AG09319 (cell line): Measurements from ENCODE around the gene CDK8.

Source experiments
- DNase-seq: peaks from one replicate; pipeline ENCODE4 v3.0.0-alpha.2; 2010; ENCODE audit warnings: low read depth; ENCODE audit errors: extremely low read depth
- TF ChIP-seq, protein P1 (sequence below): IDR thresholded peaks from 2 replicates; pipeline ENCODE4 v1.5.1; 2011; ENCODE audit warnings: low read depth, mild to moderate bottlenecking, inconsistent platforms, low read length, moderate library complexity

CDK8 gene

DNA sequence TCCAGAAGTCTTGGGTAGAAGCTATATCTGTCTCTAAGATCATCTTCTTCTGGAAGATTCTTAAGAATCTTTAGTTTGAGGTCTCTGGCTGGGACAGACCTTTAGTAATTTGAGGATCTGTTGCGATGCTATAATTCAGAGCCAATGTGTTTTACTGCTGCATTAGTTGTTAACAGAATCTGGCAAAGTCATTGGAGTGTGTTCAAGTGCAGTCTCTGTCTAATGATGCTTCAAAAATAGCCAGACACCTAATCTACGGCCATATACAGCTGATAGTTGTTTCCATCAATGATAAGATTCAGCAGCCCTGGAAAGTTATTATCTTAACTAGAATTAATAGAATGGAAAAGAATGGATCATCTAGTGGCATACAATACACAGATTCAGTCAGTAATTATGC lies 72.6 kb downstream of the CDK8 start:
- TF ChIP-seq, protein P1, sequence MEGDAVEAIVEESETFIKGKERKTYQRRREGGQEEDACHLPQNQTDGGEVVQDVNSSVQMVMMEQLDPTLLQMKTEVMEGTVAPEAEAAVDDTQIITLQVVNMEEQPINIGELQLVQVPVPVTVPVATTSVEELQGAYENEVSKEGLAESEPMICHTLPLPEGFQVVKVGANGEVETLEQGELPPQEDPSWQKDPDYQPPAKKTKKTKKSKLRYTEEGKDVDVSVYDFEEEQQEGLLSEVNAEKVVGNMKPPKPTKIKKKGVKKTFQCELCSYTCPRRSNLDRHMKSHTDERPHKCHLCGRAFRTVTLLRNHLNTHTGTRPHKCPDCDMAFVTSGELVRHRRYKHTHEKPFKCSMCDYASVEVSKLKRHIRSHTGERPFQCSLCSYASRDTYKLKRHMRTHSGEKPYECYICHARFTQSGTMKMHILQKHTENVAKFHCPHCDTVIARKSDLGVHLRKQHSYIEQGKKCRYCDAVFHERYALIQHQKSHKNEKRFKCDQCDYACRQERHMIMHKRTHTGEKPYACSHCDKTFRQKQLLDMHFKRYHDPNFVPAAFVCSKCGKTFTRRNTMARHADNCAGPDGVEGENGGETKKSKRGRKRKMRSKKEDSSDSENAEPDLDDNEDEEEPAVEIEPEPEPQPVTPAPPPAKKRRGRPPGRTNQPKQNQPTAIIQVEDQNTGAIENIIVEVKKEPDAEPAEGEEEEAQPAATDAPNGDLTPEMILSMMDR, result no peak
- DNase-seq, result no peak

DNA sequence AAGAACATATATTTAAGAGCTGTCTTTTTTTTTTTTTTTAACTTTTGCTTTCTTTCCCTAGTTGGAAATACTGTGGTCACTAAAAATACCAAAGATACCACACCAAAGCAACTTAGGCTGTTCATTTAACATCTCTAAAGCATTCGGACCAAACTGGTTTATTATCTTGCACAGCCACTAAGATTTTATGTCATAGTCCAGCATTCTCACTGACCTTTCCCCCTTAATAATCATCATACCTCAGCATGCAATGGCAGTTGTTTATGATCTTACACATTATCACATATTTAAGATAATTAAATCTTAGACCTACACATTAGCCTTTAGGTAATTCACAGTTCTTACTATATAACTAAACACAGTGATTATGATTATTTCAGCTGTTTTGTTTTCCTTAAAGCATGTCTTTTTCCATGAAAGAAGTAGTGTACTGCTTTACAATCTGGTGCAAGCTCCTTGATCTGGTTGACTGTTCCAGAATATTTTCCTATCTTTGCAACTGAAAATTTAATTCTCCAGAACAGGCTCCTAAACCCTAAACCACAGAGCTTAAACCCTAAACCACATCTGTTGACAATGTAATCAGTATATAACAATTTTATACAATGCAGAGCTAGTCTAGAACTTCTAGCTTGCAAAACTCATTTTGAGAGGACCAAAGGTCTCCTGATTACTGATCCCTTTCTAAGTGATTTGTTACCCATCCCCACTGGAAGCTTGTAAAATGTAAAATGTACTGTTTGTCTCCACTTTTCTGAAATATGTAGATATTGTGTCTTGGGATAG lies 74.2 kb downstream of the CDK8 start:
- TF ChIP-seq, protein P1, result no peak

DNA sequence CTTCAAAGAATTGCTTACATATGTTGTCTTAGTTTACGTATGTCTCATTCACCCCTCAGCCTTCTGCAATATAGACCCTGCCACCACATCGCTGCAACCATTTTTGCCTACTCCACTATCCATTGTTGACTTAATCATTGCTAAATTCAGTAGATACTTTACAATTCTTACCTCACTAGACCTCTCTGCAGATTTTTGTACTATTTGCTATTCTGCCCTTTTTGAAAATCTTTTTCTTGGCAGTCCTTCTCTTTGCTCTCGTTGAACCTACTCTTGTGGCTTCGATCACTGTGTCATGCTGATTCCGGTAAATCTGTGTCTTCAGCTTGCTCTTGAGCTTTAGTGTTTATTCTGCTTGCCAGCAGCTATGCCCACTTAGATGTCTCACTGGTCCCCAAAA lies 81.2 kb downstream of the CDK8 start:
- TF ChIP-seq, protein P1, result no peak

More for the DNA sequence above, 74.2 kb downstream of the CDK8 start:
- no peak for DNase-seq

DNA sequence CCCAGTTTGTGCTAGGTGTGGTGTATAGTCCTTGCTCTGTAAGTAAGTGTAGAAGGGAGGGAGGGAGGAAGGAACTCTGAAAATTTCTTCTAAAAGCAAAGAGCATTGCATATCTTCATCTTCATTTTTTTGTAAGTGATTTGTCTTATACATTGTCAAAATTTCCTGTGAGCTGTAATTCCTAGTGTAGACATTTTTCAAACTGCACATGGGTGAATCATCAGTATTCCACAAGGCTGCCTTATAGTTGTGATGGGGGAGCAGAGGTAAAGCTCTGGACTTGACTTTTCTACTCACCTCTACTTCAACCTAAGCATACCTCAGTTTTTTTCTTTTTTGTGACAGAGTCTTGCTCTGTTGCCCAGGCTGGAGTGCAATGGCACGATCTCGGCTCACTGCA lies 86.9 kb downstream of the CDK8 start:
- TF ChIP-seq, protein P1, result no peak
- no peak for DNase-seq

More for the DNA sequence above, 81.2 kb downstream of the CDK8 start:
- DNase-seq, result no peak

DNA sequence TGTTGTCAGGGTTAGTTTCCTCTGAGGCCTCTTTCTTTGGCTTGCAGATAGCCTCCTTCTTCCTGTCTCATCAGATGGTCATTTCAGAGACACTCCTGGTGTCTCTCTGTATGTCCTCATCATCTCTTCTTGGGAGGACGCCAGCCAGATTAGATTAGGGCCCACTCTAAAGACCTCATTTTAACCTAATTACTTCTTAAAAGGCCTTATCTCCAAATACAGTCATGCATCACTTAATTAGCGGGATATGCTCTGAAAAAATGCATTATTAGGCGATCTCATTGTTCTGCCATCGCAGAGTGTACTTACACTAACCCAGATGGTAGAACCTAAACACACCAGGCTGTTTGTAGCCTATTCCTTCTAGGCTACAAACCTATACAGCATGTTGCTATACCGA lies 89.0 kb downstream of the CDK8 start:
- TF ChIP-seq, protein P1, result no peak
- DNase-seq, result no peak

DNA sequence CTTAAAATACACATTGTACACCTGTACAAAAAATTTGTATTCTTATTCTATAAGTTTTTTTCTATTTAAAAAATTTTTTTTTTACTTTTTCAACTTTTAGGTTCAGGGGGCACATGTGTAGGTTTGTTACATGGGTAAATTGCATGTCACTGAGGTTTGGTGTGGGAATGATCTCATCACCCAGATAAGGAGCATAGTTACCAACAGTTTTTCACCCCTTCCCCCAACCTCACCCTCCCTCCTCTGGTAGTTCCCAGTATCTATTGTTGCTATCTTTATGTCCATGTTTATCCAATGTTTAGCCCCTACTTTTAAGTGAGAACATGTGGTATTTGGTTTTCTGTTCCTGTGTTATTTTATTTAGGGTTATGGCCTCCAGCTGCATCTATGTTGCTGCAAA lies 89.9 kb downstream of the CDK8 start:
- TF ChIP-seq, protein P1, result no peak
- no peak for DNase-seq

DNA sequence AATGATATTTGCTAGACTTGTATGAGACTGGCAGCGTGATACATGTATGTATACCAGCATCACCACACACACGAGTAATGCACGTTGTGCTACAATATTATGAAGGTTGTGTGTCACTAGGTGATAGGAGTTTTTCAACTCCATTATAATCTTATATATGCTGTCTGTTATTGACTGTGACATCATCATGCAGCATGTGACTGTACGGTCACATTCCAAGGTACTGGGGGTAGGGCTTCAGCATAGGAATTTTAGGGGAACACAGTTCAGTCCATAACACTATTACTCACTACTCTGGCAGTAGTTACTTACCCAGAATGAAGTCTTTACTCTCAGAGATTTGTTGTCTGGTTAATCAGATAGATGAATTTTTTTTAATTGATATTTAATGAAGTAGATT lies 91.1 kb downstream of the CDK8 start:
- DNase-seq, result no peak
- TF ChIP-seq, protein P1, result no peak
